NCI-H1105 (cell line): Measurements from ENCODE around the gene ERCC6.

Experiments used
- DNase-seq: peaks from one replicate; lab custom pipeline; 2025; lab: John Stamatoyannopoulos, UW

ERCC6 gene

GRCh38 chr10:49549640-49550346 is 10.9 kb upstream of the ERCC6 start:
- no peak for DNase-seq

- no peak for DNase-seq
Observed at GRCh38 chr10:49543604-49544003, 4.7 kb upstream of the ERCC6 start.

GRCh38 chr10:49542353-49542752 is 3.4 kb upstream of the ERCC6 start:
- DNase-seq = no peak

GRCh38 chr10:49541762-49542161 is 2.8 kb upstream of the ERCC6 start:
- DNase-seq = no peak

GRCh38 chr10:49540056-49540797 is 1.3 kb upstream of the ERCC6 start:
- no peak for DNase-seq

- no peak for DNase-seq
Observed at GRCh38 chr10:49539320-49539885, 482 bp upstream of the ERCC6 start.

- no peak for DNase-seq
Observed at GRCh38 chr10:49534670-49535381, 4.1 kb downstream of the ERCC6 start.

- no peak for DNase-seq
Observed at GRCh38 chr10:49532461-49532860, 6.5 kb downstream of the ERCC6 start.

GRCh38 chr10:49528977-49529506 is 9.9 kb downstream of the ERCC6 start:
- DNase-seq = no peak

GRCh38 chr10:49527850-49528249 is 11.1 kb downstream of the ERCC6 start:
- no peak for DNase-seq

- DNase-seq = no peak
Observed at GRCh38 chr10:49527061-49527460, 11.9 kb downstream of the ERCC6 start.

- no peak for DNase-seq
Observed at GRCh38 chr10:49526619-49527018, 12.3 kb downstream of the ERCC6 start.

GRCh38 chr10:49524496-49524895 is 14.4 kb downstream of the ERCC6 start:
- no peak for DNase-seq

- DNase-seq = no peak
Observed at GRCh38 chr10:49523301-49523700, 15.6 kb downstream of the ERCC6 start.

- DNase-seq = no peak
Observed at GRCh38 chr10:49521062-49521461, 17.9 kb downstream of the ERCC6 start.

- no peak for DNase-seq
Observed at GRCh38 chr10:49520122-49520775, 18.7 kb downstream of the ERCC6 start.

GRCh38 chr10:49519717-49520116 is 19.2 kb downstream of the ERCC6 start:
- DNase-seq = no peak

- no peak for DNase-seq
Observed at GRCh38 chr10:49518982-49519578, 19.8 kb downstream of the ERCC6 start.

- DNase-seq = no peak
Observed at GRCh38 chr10:49518566-49518965, 20.4 kb downstream of the ERCC6 start.

GRCh38 chr10:49516216-49516970 is 22.5 kb downstream of the ERCC6 start:
- DNase-seq = no peak
